Measurements from ENCODE around the gene TREM1. TPM values are rescaled to one million over a fixed set of nuclear protein-coding genes. Genes with fewer than 3 reads are reported as not detected.
A peak's percentile ranks its signal among the peaks of the same experiment; 100 is the strongest.

Gene TREM1
- total RNA-seq, 1 donor from 2014 or later, result 61.2 TPM

DNA sequence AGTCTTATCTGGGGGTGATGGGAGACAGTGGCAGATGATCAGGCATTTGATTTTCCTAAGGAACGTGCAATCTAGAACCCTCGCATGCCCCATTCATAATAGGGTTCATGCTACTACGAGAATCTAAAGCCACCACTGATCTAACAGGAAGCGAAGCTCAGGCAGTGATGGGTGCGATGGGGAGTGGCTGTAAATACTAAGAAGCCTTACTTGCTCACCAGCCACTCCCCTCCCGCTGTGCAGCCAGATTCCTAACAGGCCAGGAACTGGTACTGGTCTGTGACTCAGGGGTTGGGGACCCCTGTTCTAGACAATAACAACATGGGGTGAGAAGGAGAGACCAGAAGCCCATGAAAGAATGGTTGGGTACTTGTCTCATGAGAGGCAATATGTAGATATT is 53.8 kb downstream of the TREM1 start:
- intact Hi-C loops (cut with DNase I), result no loop called here
- Histone ChIP-seq H3K27me3 (no peaks in the 10 kb centered on the region), H3K36me3 (no peaks in the 10 kb centered on the region), H3K27ac (no peak overlapping the region), H3K4me3 (no peak overlapping the region), H3K9me3 (no peaks in the 10 kb centered on the region), H3K4me1 (no peaks in the 10 kb centered on the region)
- DNase-seq (no peak), ATAC-seq (no peak)
- TF ChIP-seq, protein P1, sequence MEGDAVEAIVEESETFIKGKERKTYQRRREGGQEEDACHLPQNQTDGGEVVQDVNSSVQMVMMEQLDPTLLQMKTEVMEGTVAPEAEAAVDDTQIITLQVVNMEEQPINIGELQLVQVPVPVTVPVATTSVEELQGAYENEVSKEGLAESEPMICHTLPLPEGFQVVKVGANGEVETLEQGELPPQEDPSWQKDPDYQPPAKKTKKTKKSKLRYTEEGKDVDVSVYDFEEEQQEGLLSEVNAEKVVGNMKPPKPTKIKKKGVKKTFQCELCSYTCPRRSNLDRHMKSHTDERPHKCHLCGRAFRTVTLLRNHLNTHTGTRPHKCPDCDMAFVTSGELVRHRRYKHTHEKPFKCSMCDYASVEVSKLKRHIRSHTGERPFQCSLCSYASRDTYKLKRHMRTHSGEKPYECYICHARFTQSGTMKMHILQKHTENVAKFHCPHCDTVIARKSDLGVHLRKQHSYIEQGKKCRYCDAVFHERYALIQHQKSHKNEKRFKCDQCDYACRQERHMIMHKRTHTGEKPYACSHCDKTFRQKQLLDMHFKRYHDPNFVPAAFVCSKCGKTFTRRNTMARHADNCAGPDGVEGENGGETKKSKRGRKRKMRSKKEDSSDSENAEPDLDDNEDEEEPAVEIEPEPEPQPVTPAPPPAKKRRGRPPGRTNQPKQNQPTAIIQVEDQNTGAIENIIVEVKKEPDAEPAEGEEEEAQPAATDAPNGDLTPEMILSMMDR (IDR thresholded peaks at IDR 0.05), result no peak

DNA sequence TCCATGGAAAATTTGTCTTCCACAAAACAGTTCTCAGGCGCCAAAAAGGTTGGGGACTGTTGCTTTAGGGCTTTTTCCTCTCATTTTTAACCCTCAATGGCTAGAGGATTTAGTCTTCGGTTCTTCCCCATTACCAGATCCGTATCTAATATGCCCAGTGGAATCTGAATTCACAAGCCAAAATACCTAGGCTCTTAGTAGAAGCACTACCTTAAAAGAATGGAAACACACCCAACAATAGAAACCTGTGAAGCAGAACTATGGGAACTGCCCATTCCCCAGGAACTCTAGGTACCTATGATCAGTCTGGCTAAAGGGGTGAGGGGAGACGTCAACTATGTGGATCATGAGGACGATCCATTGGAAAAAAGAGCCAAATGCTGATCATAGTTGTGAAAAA is 55.2 kb downstream of the TREM1 start:
- ATAC-seq, result no peak
- TF ChIP-seq, protein P1 (IDR thresholded peaks at IDR 0.05), result no peak

DNA sequence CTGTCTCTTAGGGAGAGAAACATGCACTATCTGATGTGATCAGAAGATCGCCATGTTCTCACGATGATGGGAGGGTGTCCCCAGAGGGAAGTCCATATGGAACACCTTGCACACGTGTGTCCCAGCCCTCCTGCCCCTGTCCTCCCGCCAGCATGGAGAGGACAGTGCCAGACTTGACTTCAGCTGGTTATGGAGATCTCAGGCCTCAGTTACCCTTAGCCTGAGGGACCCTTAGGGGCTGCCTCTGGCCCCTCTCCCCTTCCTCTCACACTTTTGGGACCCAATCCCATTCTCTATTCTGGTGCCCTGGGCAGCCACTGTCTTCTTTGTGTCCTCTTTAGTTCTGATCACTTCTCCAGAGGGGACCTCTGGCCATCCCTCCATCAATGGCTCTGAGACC is 56.8 kb downstream of the TREM1 start:
- Histone ChIP-seq H3K27ac (no peak overlapping the region), H3K36me3 (no peaks in the 10 kb centered on the region), H3K4me1 (no peaks in the 10 kb centered on the region), H3K27me3 (no peaks in the 10 kb centered on the region), H3K9me3 (no peaks in the 10 kb centered on the region), H3K4me3 (no peak overlapping the region)
- no peak for DNase-seq
- ATAC-seq, result peak; percentile 15
- intact Hi-C loops (cut with DNase I), result no loop called here
- TF ChIP-seq, protein P1 (IDR thresholded peaks at IDR 0.05), result no peak

More for the DNA sequence above, 55.2 kb downstream of the TREM1 start:
- Histone ChIP-seq H3K9me3 (no peaks in the 10 kb centered on the region), H3K4me3 (no peak overlapping the region), H3K27ac (no peak overlapping the region), H3K27me3 (no peaks in the 10 kb centered on the region), H3K4me1 (no peaks in the 10 kb centered on the region), H3K36me3 (no peaks in the 10 kb centered on the region)
- DNase-seq, result no peak
- intact Hi-C loops (cut with DNase I), result no loop called here

DNA sequence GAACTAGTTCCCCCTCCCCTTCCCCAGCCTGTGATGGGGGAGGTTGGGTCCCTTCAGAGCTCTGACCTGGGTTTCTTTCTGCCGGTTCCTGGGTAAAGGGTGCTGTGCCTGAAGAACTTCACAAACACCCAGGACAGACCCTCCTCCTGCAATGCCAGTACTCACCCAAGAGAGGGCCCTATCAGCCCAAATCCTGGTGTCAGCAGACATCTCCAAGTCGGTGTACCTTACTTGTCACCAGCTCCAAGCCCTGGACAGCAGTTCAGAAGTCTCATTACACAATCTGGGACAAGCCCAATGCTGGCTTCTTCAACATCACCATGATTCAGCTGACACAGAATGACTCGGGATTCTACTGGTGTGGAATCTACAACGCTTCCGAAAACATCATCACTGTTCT is 57.9 kb downstream of the TREM1 start:
- no peak overlapping the region for H3K27ac ChIP-seq
- no peaks in the 10 kb centered on the region for H3K36me3 ChIP-seq
- no peaks in the 10 kb centered on the region for H3K4me1 ChIP-seq
- intact Hi-C loops (cut with DNase I), result no loop called here
- no peak overlapping the region for H3K4me3 ChIP-seq
- ATAC-seq (peak; percentile 78), DNase-seq (no peak)
- TF ChIP-seq, protein P1 (IDR thresholded peaks at IDR 0.05), result no peak
- peaks cover 4% of the 10 kb centered on the region for H3K27me3 ChIP-seq
- no peaks in the 10 kb centered on the region for H3K9me3 ChIP-seq

DNA sequence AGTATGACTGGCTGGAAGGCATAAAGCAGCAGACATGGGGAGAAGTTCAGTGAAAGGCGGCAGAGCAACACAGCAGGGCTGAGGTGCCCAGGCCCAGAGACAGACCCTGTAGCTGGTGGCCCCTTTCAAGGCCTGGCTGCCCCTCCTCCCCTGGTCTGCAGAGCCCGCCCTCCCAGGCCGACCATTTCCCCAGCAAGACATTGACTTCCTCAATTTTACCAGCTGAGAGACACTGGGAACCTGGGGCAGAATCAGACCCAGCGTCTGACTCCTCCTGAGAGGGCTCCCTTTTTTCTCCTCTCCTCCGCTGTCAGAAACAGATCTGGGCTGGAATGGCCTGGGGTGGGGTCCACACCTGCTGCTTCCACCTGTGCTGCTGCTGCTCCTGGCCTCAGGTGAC is 58.4 kb downstream of the TREM1 start, which contains the start of gene TREML4:
Gene TREML4 (plus strand): TSS at position 254 of the 400 bp plus-strand sequence. CDS start 79 bp downstream, at position 333.
- H3K36me3 ChIP-seq, result no peaks in the 10 kb centered on the region
- TF ChIP-seq, protein P1 (IDR thresholded peaks at IDR 0.05), result no peak
- DNase-seq (no peak), ATAC-seq (peak; percentile 7)
- no peak within 1 kb of the TSS for H3K27ac ChIP-seq
- H3K4me1 ChIP-seq, result no peaks in the 10 kb centered on the region
- peaks cover 4% of the 10 kb centered on the region for H3K27me3 ChIP-seq
- H3K9me3 ChIP-seq, result no peaks in the 10 kb centered on the region
- no peak within 1 kb of the TSS for H3K4me3 ChIP-seq
- intact Hi-C loops (cut with DNase I), result no loop called here

DNA sequence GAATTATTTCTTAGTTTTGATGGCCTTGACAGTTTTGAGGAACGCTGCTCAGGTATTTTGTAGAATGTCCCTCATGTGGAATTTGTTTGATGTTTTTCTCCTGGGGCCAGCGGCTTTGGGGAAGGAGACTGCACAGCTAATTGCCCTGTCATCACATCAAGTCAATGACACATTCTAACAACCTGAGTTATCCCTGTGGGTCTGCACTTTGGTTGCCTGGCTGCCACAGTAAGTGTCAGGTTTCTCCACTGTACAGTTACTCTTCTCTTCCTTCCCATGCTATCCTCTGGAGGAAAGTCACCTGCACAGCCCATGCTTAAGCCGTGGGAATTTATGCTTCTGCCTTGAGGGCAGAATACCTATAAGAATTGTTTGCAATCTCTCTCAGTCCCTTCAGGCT is 59.7 kb downstream of the TREM1 start:
- ATAC-seq, result no peak
- Histone ChIP-seq H3K36me3 (no peaks in the 10 kb centered on the region), H3K9me3 (no peaks in the 10 kb centered on the region), H3K4me1 (no peaks in the 10 kb centered on the region), H3K4me3 (no peak overlapping the region), H3K27ac (no peak overlapping the region), H3K27me3 (peaks cover 4% of the 10 kb centered on the region)
- TF ChIP-seq, protein P1 (IDR thresholded peaks at IDR 0.05), result no peak
- no peak for DNase-seq
- intact Hi-C loops (cut with DNase I), result no loop called here

Measured in upper lobe of right lung (tissue), 1 donor.